Measurements from ENCODE around the gene METTL4. TPM values are rescaled to one million over a fixed set of nuclear protein-coding genes. Genes with fewer than 3 reads are reported as not detected.
"Not testable (repeated sequence)": the region's sequence is repeated elsewhere in the genome, so short reads cannot be mapped to it uniquely, and the experiment has no call there.

Gene METTL4
- polyA plus RNA-seq, 1 experiment: 6.8 TPM

DNA sequence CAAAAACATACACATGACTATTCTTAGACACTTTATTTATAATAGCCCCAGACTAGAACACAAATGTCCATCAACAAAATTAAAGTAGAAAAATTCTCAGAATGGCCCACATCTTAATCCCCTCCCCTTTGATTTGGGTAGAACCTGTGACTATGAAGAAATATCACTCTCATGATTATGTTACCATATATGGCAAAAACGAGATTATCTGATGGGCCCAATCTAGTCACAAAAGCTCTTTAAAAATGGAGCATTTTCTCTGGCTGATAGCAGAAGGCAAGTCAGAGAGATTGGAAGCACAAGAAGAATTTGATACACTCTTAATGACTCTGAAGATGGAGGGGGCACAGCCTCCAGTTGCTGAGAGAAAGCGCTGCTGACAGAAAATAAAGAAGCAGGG is 39.6 kb downstream of the METTL4 start:
- TF ChIP-seq, protein P1, sequence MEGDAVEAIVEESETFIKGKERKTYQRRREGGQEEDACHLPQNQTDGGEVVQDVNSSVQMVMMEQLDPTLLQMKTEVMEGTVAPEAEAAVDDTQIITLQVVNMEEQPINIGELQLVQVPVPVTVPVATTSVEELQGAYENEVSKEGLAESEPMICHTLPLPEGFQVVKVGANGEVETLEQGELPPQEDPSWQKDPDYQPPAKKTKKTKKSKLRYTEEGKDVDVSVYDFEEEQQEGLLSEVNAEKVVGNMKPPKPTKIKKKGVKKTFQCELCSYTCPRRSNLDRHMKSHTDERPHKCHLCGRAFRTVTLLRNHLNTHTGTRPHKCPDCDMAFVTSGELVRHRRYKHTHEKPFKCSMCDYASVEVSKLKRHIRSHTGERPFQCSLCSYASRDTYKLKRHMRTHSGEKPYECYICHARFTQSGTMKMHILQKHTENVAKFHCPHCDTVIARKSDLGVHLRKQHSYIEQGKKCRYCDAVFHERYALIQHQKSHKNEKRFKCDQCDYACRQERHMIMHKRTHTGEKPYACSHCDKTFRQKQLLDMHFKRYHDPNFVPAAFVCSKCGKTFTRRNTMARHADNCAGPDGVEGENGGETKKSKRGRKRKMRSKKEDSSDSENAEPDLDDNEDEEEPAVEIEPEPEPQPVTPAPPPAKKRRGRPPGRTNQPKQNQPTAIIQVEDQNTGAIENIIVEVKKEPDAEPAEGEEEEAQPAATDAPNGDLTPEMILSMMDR (IDR thresholded peaks at IDR 0.05; ENCODE audit: insufficient read depth, low read depth, low read length): no peak
- no peaks in the 10 kb centered on the region for H3K36me3 ChIP-seq (ENCODE audit: control insufficient read depth, insufficient read depth, low read length)
- H3K4me3 ChIP-seq (ENCODE audit: low read depth, low read length): no peak overlapping the region
- DNase-seq (ENCODE audit: low read depth): no peak
- no peaks in the 10 kb centered on the region for H3K27me3 ChIP-seq (ENCODE audit: control insufficient read depth, insufficient read depth, low read length)
- ChIA-PET CTCF (no interaction called here), POLR2A (no interaction called here)

DNA sequence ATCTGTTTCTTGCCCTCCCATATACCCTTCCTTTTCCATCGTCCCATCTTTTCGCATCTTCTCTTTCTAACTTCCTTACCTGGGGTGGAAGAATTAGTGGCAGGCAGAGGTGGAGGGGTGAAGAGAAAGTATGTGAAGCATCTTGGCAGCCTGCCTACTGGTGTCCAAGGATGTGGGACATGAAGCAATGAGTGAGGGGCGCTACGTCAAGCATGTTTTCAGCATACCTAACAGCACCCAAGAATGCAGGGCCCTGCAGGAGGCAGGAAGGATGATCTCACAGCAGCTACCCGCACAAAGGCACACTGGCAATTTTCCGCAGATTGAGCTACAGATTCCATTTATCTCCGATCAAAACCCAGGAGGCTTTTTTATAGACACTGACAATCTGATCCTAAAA is 42.2 kb downstream of the METTL4 start:
- TF ChIP-seq, protein P1 (IDR thresholded peaks at IDR 0.05; ENCODE audit: insufficient read depth, low read depth, low read length): no peak
- CTCF ChIA-PET: no interaction called here

DNA sequence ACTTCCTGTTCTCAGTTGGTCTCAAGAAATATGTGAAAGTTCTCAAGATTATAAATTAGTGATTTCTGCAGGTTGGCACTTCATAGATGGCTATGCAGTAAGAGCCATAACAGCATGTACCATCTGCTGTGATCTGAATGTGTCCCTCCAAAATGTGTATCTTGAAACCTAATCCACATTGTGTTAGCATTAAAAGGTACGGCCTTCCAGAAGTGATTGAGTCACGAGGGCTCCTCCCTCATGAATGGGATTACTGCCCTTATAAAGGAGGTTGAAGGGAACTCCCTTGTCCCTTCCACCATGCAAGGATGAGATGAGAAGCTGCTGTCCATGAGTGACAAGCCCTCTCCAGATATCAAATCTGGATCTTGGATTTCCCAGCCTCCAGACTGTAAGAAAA is 45.0 kb downstream of the METTL4 start:
- Histone ChIP-seq H3K36me3 (ENCODE audit: control insufficient read depth, insufficient read depth, low read length) (no peaks in the 10 kb centered on the region), H3K27me3 (ENCODE audit: control insufficient read depth, insufficient read depth, low read length) (no peaks in the 10 kb centered on the region), H3K4me3 (ENCODE audit: low read depth, low read length) (no peak overlapping the region)
- ChIA-PET POLR2A (no interaction called here), CTCF (interaction anchor here (0.9 kb wide), 1 partner anchor 77 kb away, joined by 3 read pairs; no protein-coding TSS in a partner anchor)
- TF ChIP-seq, protein P1 (IDR thresholded peaks at IDR 0.05; ENCODE audit: insufficient read depth, low read depth, low read length): no peak
- no peak for DNase-seq (ENCODE audit: low read depth)

More for the DNA sequence above, 42.2 kb downstream of the METTL4 start:
- DNase-seq (ENCODE audit: low read depth): no peak
- no peak overlapping the region for H3K4me3 ChIP-seq (ENCODE audit: low read depth, low read length)
- no peaks in the 10 kb centered on the region for H3K27me3 ChIP-seq (ENCODE audit: control insufficient read depth, insufficient read depth, low read length)
- H3K36me3 ChIP-seq (ENCODE audit: control insufficient read depth, insufficient read depth, low read length): no peaks in the 10 kb centered on the region
- POLR2A ChIA-PET: no interaction called here

GRCh38 chr18:2524794-2525198 is 46.5 kb downstream of the METTL4 start:
- CTCF ChIA-PET; H3K36me3 ChIP-seq (ENCODE audit: control insufficient read depth, insufficient read depth, low read length); POLR2A ChIA-PET; H3K4me3 ChIP-seq (ENCODE audit: low read depth, low read length); DNase-seq (ENCODE audit: low read depth); H3K27me3 ChIP-seq (ENCODE audit: control insufficient read depth, insufficient read depth, low read length): not testable (repeated sequence)

- no peak for DNase-seq (ENCODE audit: low read depth)
- Histone ChIP-seq H3K36me3 (ENCODE audit: control insufficient read depth, insufficient read depth, low read length) (no peaks in the 10 kb centered on the region), H3K4me3 (ENCODE audit: low read depth, low read length) (no peak overlapping the region), H3K27me3 (ENCODE audit: control insufficient read depth, insufficient read depth, low read length) (no peaks in the 10 kb centered on the region)
- CTCF ChIA-PET: interaction anchor here (0.7 kb wide), 1 partner anchor 418 kb away, joined by 3 read pairs; no protein-coding TSS in a partner anchor
- POLR2A ChIA-PET: no interaction called here
- TF ChIP-seq, protein P1 (IDR thresholded peaks at IDR 0.05; ENCODE audit: insufficient read depth, low read depth, low read length): no peak
Measured at GRCh38 chr18:2522112-2522511, 49.2 kb downstream of the METTL4 start.

GRCh38 chr18:2518473-2518872 is 52.8 kb downstream of the METTL4 start:
- no peak for DNase-seq (ENCODE audit: low read depth)
- POLR2A ChIA-PET: interaction anchor here (0.6 kb wide), 1 partner anchor 378 kb away, joined by 3 read pairs; no protein-coding TSS in a partner anchor

More at GRCh38 chr18:2518473-2518872, 52.8 kb downstream of the METTL4 start:
- Histone ChIP-seq H3K27me3 (ENCODE audit: control insufficient read depth, insufficient read depth, low read length) (no peaks in the 10 kb centered on the region), H3K36me3 (ENCODE audit: control insufficient read depth, insufficient read depth, low read length) (no peaks in the 10 kb centered on the region), H3K4me3 (ENCODE audit: low read depth, low read length) (no peak overlapping the region)
- CTCF ChIA-PET: interaction anchor here (0.9 kb wide), 1 partner anchor 414 kb away, joined by 3 read pairs; no protein-coding TSS in a partner anchor
- TF ChIP-seq, protein P1 (IDR thresholded peaks at IDR 0.05; ENCODE audit: insufficient read depth, low read depth, low read length): no peak

Measured in BJ (cell line).